D341Med (cell line): Measurements from ENCODE around the gene XYLT2.
"Not testable (repeated sequence)": the region's sequence is repeated elsewhere in the genome, so short reads cannot be mapped to it uniquely, and the experiment has no call there.

Source experiments
- DNase-seq: peaks from one replicate; pipeline ENCODE4 v3.0.0; 2012; ENCODE audit warnings: low spot score

Gene XYLT2

GRCh38 chr17:50345432-50346312 lies at the start of gene XYLT2:
Gene XYLT2, plus strand, starts transcription at chr17:50346126. Its CDS starts 15 bp downstream, at chr17:50346141.
- peak; percentile 100 for DNase-seq

- DNase-seq: peak; percentile 96
These were observed 48.5 kb upstream of the XYLT2 start for GRCh38 chr17:50297407-50297865.

GRCh38 chr17:50298018-50298417 lies 47.9 kb upstream of the XYLT2 start:
- no peak for DNase-seq

- DNase-seq: no peak
These were observed 46.1 kb upstream of the XYLT2 start for GRCh38 chr17:50299776-50300175.

- DNase-seq: not testable (repeated sequence)
These were observed 45.1 kb upstream of the XYLT2 start for GRCh38 chr17:50300824-50301223.

- no peak for DNase-seq
These were observed 43.9 kb upstream of the XYLT2 start for GRCh38 chr17:50301891-50302584.

- DNase-seq: no peak
These were observed 42.9 kb upstream of the XYLT2 start for GRCh38 chr17:50303051-50303450.

- DNase-seq: no peak
These were observed 42.3 kb upstream of the XYLT2 start for GRCh38 chr17:50303596-50303995.

- DNase-seq: no peak
These were observed 41.0 kb upstream of the XYLT2 start for GRCh38 chr17:50304781-50305404.

GRCh38 chr17:50307654-50308053 lies 38.3 kb upstream of the XYLT2 start:
- no peak for DNase-seq

GRCh38 chr17:50308666-50309065 lies 37.3 kb upstream of the XYLT2 start:
- no peak for DNase-seq

- DNase-seq: no peak
These were observed 35.3 kb upstream of the XYLT2 start for GRCh38 chr17:50310455-50311111.

- DNase-seq: no peak
These were observed 34.8 kb upstream of the XYLT2 start for GRCh38 chr17:50311112-50311460.

GRCh38 chr17:50311483-50311882 lies 34.4 kb upstream of the XYLT2 start:
- no peak for DNase-seq

GRCh38 chr17:50312308-50312707 lies 33.6 kb upstream of the XYLT2 start:
- DNase-seq: no peak

- DNase-seq: no peak
These were observed 31.4 kb upstream of the XYLT2 start for GRCh38 chr17:50314456-50315011.

- DNase-seq: no peak
These were observed 29.8 kb upstream of the XYLT2 start for GRCh38 chr17:50316016-50316587.

- not testable (repeated sequence) for DNase-seq
These were observed 29.3 kb upstream of the XYLT2 start for GRCh38 chr17:50316660-50317059.

GRCh38 chr17:50317121-50317520 lies 28.8 kb upstream of the XYLT2 start:
- no peak for DNase-seq

GRCh38 chr17:50318501-50319285 lies 27.2 kb upstream of the XYLT2 start:
- DNase-seq: peak; percentile 70
